HG03103 (cell line): ENCODE data around the gene RIN3.
A peak's percentile ranks its signal among the peaks of the same experiment; 100 is the strongest.

Source experiments
- ATAC-seq: cut with Tn5 transposase; IDR thresholded peaks from one replicate; pipeline ENCODE4 v1.9.1; 2021; ENCODE audit warnings: low read depth; ENCODE audit not compliant: unreplicated experiment

RIN3 gene

GRCh38 chr14:92503756-92504491, 9.7 kb upstream of the RIN3 start:
- ATAC-seq = no peak

GRCh38 chr14:92505826-92506225, 7.8 kb upstream of the RIN3 start:
- no peak for ATAC-seq

- no peak for ATAC-seq
These were observed 7.3 kb upstream of the RIN3 start for GRCh38 chr14:92506231-92506630.

GRCh38 chr14:92507174-92507768, 6.3 kb upstream of the RIN3 start:
- ATAC-seq = peak; percentile 51

GRCh38 chr14:92510972-92511371, 2.6 kb upstream of the RIN3 start:
- ATAC-seq = no peak

- no peak for ATAC-seq
These were observed 1.9 kb upstream of the RIN3 start for GRCh38 chr14:92511453-92512238.

GRCh38 chr14:92512807-92513203, 776 bp upstream of the RIN3 start:
- no peak for ATAC-seq

GRCh38 chr14:92513966-92514843, 624 bp downstream of the RIN3 start:
- ATAC-seq = no peak

GRCh38 chr14:92514844-92515514, 1.4 kb downstream of the RIN3 start:
- ATAC-seq = no peak

GRCh38 chr14:92515546-92516343, 2.2 kb downstream of the RIN3 start:
- no peak for ATAC-seq

GRCh38 chr14:92516344-92516965, 2.9 kb downstream of the RIN3 start:
- no peak for ATAC-seq

GRCh38 chr14:92516966-92517506, 3.5 kb downstream of the RIN3 start:
- no peak for ATAC-seq

- ATAC-seq = no peak
These were observed 4.2 kb downstream of the RIN3 start for GRCh38 chr14:92517761-92518160.

GRCh38 chr14:92519246-92520101, 5.9 kb downstream of the RIN3 start:
- no peak for ATAC-seq

GRCh38 chr14:92520102-92521057, 6.8 kb downstream of the RIN3 start:
- ATAC-seq = no peak

GRCh38 chr14:92521058-92521415, 7.5 kb downstream of the RIN3 start:
- no peak for ATAC-seq

GRCh38 chr14:92523752-92524151, 10.2 kb downstream of the RIN3 start:
- ATAC-seq = no peak
